Measurements from ENCODE around the gene VTI1A. TPM values are rescaled to one million over a fixed set of nuclear protein-coding genes. Genes with fewer than 3 reads are reported as not detected.

Gene VTI1A
- polyA plus RNA-seq, 1 donor from 2014 or later: 28.7 TPM

GRCh38 chr10:112852306-112852705 lies 405.3 kb downstream of the VTI1A start:
- Histone ChIP-seq H3K27ac (ENCODE audit: low read length) (no peak overlapping the region), H3K4me3 (ENCODE audit: low read length) (no peak overlapping the region), H4K20me1 (ENCODE audit: insufficient read depth) (no peaks in the 10 kb centered on the region), H3K36me3 (ENCODE audit: insufficient read depth, low read length) (no peaks in the 10 kb centered on the region), H3F3A (ENCODE audit: insufficient read depth, low read length, poor library complexity, severe bottlenecking) (no peaks in the 10 kb centered on the region), H2AFZ (ENCODE audit: low read depth, low read length) (no peak overlapping the region), H3K4me2 (ENCODE audit: low read length) (no peak overlapping the region), H3K9me3 (ENCODE audit: low read length) (peaks cover 7% of the 10 kb centered on the region), H3K79me2 (replicated peaks; ENCODE audit: insufficient read depth, low read length) (no peaks in the 10 kb centered on the region), H3K9me2 (ENCODE audit: insufficient read depth, low read length) (no peaks in the 10 kb centered on the region), H3K27me3 (ENCODE audit: insufficient read depth, low read depth, low read length) (no peaks in the 10 kb centered on the region), H3K9ac (ENCODE audit: low read length) (no peak overlapping the region)
- TF ChIP-seq POLR2AphosphoS5 (IDR thresholded peaks at IDR 0.05): no peak
- TF ChIP-seq RAD21 (conservative IDR thresholded peaks at IDR 0.05): no peak

GRCh38 chr10:112855134-112855533 lies 408.1 kb downstream of the VTI1A start:
- no peak overlapping the region for H3K9ac ChIP-seq (ENCODE audit: low read length)
- H4K20me1 ChIP-seq (ENCODE audit: insufficient read depth): no peaks in the 10 kb centered on the region
- TF ChIP-seq RAD21 (conservative IDR thresholded peaks at IDR 0.05) (no peak), TAF1 (IDR thresholded peaks at IDR 0.05; ENCODE audit: low read depth) (no peak), SMC3 (conservative IDR thresholded peaks at IDR 0.05; ENCODE audit: poor library complexity) (no peak), POLR2AphosphoS5 (IDR thresholded peaks at IDR 0.05) (no peak), MXI1 (conservative IDR thresholded peaks at IDR 0.05; ENCODE audit: poor library complexity, severe bottlenecking) (no peak)
- no peaks in the 10 kb centered on the region for H3K27me3 ChIP-seq (ENCODE audit: insufficient read depth, low read depth, low read length)
- H3K9me2 ChIP-seq (ENCODE audit: insufficient read depth, low read length): no peaks in the 10 kb centered on the region
- no peak overlapping the region for H3K27ac ChIP-seq (ENCODE audit: low read length)
- H3K4me3 ChIP-seq (ENCODE audit: low read length): no peak overlapping the region
- H3K9me3 ChIP-seq (ENCODE audit: low read length): no peaks in the 10 kb centered on the region
- H3F3A ChIP-seq (ENCODE audit: insufficient read depth, low read length, poor library complexity, severe bottlenecking): no peaks in the 10 kb centered on the region
- no peaks in the 10 kb centered on the region for H3K36me3 ChIP-seq (ENCODE audit: insufficient read depth, low read length)
- H3K79me2 ChIP-seq (replicated peaks; ENCODE audit: insufficient read depth, low read length): no peaks in the 10 kb centered on the region
- H2AFZ ChIP-seq (ENCODE audit: low read depth, low read length): no peak overlapping the region
- no peak overlapping the region for H3K4me2 ChIP-seq (ENCODE audit: low read length)

- Histone ChIP-seq H3K36me3 (ENCODE audit: insufficient read depth, low read length) (no peaks in the 10 kb centered on the region), H2AFZ (ENCODE audit: low read depth, low read length) (no peak overlapping the region), H3K27me3 (ENCODE audit: insufficient read depth, low read depth, low read length) (no peaks in the 10 kb centered on the region), H3K9me2 (ENCODE audit: insufficient read depth, low read length) (no peaks in the 10 kb centered on the region), H3K9me3 (ENCODE audit: low read length) (no peaks in the 10 kb centered on the region), H3K4me3 (ENCODE audit: low read length) (no peak overlapping the region), H3F3A (ENCODE audit: insufficient read depth, low read length, poor library complexity, severe bottlenecking) (no peaks in the 10 kb centered on the region), H3K9ac (ENCODE audit: low read length) (no peak overlapping the region), H4K20me1 (ENCODE audit: insufficient read depth) (no peaks in the 10 kb centered on the region), H3K27ac (ENCODE audit: low read length) (no peak overlapping the region), H3K79me2 (replicated peaks; ENCODE audit: insufficient read depth, low read length) (no peaks in the 10 kb centered on the region), H3K4me2 (ENCODE audit: low read length) (no peak overlapping the region)
- TF ChIP-seq SMC3 (conservative IDR thresholded peaks at IDR 0.05; ENCODE audit: poor library complexity) (no peak), MXI1 (conservative IDR thresholded peaks at IDR 0.05; ENCODE audit: poor library complexity, severe bottlenecking) (no peak), CTCF (IDR thresholded peaks at IDR 0.05; ENCODE audit: poor library complexity, severe bottlenecking) (no peak), REST (IDR thresholded peaks at IDR 0.05; ENCODE audit: borderline replicate concordance) (no peak), POLR2AphosphoS5 (IDR thresholded peaks at IDR 0.05) (no peak), TAF1 (IDR thresholded peaks at IDR 0.05; ENCODE audit: low read depth) (no peak), EZH2 (IDR thresholded peaks at IDR 0.05; ENCODE audit: borderline replicate concordance, insufficient read depth, low read length, poor library complexity, severe bottlenecking) (no peak), EP300 (conservative IDR thresholded peaks at IDR 0.05; ENCODE audit: poor library complexity, severe bottlenecking) (no peak), RAD21 (conservative IDR thresholded peaks at IDR 0.05) (no peak)
Measured at GRCh38 chr10:112857493-112857892, 410.5 kb downstream of the VTI1A start.
